Measurements from ENCODE around the gene ACSF3. TPM values are rescaled to one million over a fixed set of nuclear protein-coding genes. Genes with fewer than 3 reads are reported as not detected.

ACSF3 gene
- total RNA-seq = 23.8 and 33.8 TPM in 2 replicates

GRCh38 chr16:89093602-89094251, at the start of gene ACSF3:
ACSF3 (plus strand) TSS chr16:89093852; CDS start chr16:89100682, 6,830 bp downstream.

GRCh38 chr16:89171216-89172170, 77.8 kb downstream of the ACSF3 start, which contains the start of gene CDH15:
CDH15 (plus strand) TSS chr16:89171748; CDS start chr16:89171832, 84 bp downstream.

GRCh38 chr16:89200124-89200849, 106.6 kb downstream of the ACSF3 start, which contains the start of gene SLC22A31:
SLC22A31 (minus strand) TSS chr16:89200537; CDS start chr16:89200501, 36 bp downstream.

Other genes with a start within 250 kb of the ACSF3 start
- 19.9 and 32.8 TPM in 2 replicates for gene GALNS, start 236.9 kb upstream of the ACSF3 start, total RNA-seq
- gene TRAPPC2L, start 236.7 kb upstream of the ACSF3 start, total RNA-seq = 48.8 and 60.3 TPM in 2 replicates
- gene PABPN1L, start 227.2 kb upstream of the ACSF3 start, total RNA-seq = not detected in 2 replicates
- gene CBFA2T3, start 116.6 kb upstream of the ACSF3 start, total RNA-seq = not detected in 2 replicates
- gene CDH15, start 77.9 kb downstream of the ACSF3 start, total RNA-seq = 0.13 TPM in 1 of 2 replicates, not detected in the other
- gene SLC22A31, start 106.7 kb downstream of the ACSF3 start, total RNA-seq = 0.13 and 0.33 TPM in 2 replicates
- 4.6 and 8.9 TPM in 2 replicates for gene ZNF778, start 123.9 kb downstream of the ACSF3 start, total RNA-seq

All from mesangial cell (primary cell).